ENCODE data around the gene CLMP.

DNA sequence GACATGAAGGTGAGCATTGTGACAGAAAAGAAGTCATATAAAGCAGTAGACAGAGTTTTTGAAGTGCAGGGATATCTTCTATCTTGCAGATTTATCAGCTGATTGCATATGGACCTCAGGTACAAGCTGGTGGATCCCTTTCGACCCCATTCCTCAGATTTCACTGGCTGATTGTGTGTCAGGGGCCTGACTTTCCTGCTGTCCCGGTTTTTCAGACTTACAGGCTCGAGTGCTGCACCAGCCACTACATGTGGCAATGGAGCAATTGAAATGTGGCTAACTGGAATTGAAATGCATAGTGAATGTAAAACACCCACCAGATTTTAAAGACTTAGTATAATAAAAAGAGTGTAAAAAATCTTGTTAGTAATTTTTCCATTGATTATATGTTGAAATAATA lies 50.3 kb downstream of the CLMP start:
- no peak for TF ChIP-seq ZNF274 (IDR thresholded peaks at IDR 0.05; ENCODE audit: low read length)
- no peak for TF ChIP-seq ZNF274 (tag by site-specific recombination; IDR thresholded peaks at IDR 0.05; ENCODE audit: borderline replicate concordance)
- TF ChIP-seq MZF1 (tag by site-specific recombination; IDR thresholded peaks at IDR 0.05; ENCODE audit: borderline replicate concordance): no peak
- no peak for TF ChIP-seq ZNF501 (tag by site-specific recombination; IDR thresholded peaks at IDR 0.05)
- TF ChIP-seq, protein P1, sequence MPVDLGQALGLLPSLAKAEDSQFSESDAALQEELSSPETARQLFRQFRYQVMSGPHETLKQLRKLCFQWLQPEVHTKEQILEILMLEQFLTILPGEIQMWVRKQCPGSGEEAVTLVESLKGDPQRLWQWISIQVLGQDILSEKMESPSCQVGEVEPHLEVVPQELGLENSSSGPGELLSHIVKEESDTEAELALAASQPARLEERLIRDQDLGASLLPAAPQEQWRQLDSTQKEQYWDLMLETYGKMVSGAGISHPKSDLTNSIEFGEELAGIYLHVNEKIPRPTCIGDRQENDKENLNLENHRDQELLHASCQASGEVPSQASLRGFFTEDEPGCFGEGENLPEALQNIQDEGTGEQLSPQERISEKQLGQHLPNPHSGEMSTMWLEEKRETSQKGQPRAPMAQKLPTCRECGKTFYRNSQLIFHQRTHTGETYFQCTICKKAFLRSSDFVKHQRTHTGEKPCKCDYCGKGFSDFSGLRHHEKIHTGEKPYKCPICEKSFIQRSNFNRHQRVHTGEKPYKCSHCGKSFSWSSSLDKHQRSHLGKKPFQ (tag by site-specific recombination; IDR thresholded peaks at IDR 0.05): no peak
- no peak for TF ChIP-seq CTCF (tag by site-specific recombination; IDR thresholded peaks at IDR 0.05)
- no peak for TF ChIP-seq GLI4 (tag by site-specific recombination; IDR thresholded peaks at IDR 0.05)
- no peak for TF ChIP-seq ZNF174 (tag by site-specific recombination; IDR thresholded peaks at IDR 0.05)
- TF ChIP-seq, protein P2, sequence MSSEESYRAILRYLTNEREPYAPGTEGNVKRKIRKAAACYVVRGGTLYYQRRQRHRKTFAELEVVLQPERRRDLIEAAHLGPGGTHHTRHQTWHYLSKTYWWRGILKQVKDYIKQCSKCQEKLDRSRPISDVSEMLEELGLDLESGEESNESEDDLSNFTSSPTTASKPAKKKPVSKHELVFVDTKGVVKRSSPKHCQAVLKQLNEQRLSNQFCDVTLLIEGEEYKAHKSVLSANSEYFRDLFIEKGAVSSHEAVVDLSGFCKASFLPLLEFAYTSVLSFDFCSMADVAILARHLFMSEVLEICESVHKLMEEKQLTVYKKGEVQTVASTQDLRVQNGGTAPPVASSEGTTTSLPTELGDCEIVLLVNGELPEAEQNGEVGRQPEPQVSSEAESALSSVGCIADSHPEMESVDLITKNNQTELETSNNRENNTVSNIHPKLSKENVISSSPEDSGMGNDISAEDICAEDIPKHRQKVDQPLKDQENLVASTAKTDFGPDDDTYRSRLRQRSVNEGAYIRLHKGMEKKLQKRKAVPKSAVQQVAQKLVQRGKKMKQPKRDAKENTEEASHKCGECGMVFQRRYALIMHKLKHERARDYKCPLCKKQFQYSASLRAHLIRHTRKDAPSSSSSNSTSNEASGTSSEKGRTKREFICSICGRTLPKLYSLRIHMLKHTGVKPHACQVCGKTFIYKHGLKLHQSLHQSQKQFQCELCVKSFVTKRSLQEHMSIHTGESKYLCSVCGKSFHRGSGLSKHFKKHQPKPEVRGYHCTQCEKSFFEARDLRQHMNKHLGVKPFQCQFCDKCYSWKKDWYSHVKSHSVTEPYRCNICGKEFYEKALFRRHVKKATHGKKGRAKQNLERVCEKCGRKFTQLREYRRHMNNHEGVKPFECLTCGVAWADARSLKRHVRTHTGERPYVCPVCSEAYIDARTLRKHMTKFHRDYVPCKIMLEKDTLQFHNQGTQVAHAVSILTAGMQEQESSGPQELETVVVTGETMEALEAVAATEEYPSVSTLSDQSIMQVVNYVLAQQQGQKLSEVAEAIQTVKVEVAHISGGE (tag by site-specific recombination; conservative IDR thresholded peaks at IDR 0.05; ENCODE audit: low read depth): no peak
- TF ChIP-seq YY1 (tag by site-specific recombination; IDR thresholded peaks at IDR 0.05): no peak
